Glomerular visceral epithelial cell (primary cell): ENCODE data around the gene PHKA1.
A peak's percentile ranks its signal among the peaks of the same experiment; 100 is the strongest.
"Not testable (repeated sequence)": the region's sequence is repeated elsewhere in the genome, so short reads cannot be mapped to it uniquely, and the experiment has no call there.

Experiments
- DNase-seq: peaks from one replicate; pipeline ENCODE4 v3.0.0-alpha.2; 2016; ENCODE audit errors: extremely low spot score

Gene PHKA1

GRCh38 chrX:72572248-72573157 lies 141.6 kb downstream of the PHKA1 start, which contains the start of gene HDAC8:
TSS of gene HDAC8 (minus strand) at chrX:72572843. CDS start at chrX:72572761, 82 bp downstream.
- DNase-seq, result peak; percentile 72

DNA sequence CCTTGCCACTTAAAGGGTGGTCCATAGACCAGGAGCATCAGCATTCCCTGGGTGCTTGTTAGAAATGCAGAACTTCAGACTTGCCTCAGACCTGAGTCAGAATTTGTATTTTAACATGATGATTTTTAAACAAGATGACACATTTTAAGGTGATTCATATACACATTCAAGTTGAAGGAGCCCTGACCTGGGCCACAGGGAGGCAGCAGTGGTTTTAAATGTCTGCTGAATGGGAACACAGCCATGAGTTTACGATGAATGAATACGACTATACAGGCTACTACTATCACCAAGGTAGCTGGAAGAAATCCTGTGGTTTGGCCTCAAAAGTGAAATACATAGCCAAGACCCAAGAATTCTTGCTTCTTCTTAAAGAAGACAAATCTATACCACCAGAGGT lies 144.3 kb downstream of the PHKA1 start:
- no peak for DNase-seq

DNA sequence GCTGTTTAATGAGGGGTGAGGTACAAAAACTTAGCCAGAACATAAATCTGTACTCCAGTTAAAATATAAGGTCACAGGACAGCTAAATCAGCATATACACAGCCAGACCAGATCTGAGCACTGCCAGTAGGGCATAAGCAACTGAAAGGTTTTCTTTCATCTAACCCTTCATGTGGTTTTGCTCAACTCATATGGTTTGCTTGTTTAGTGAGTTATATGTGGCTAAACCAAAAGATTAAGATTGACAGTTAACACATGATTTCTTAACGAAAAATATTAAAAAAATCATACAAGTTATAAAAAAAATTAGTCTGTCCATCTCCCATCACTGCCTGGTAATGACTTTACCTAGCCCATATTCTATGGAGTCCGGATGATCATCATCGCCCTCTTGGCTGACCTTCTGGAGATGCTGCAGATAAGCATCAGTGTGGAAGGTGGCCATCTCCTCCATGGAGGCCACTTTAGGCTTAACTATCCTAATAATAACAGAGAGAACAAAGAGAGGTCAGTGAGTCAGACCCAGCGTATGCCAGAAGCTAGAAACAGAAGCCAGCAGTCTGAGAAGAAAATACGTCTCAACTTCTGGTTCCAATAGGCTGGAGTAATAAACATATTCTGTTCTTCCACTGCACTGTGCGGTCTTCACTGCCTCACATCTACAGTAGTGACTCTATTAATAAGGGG lies 145.6 kb downstream of the PHKA1 start:
- DNase-seq, result no peak

- DNase-seq, result no peak
These were observed 147.7 kb downstream of the PHKA1 start for GRCh38 chrX:72566448-72566847.

DNA sequence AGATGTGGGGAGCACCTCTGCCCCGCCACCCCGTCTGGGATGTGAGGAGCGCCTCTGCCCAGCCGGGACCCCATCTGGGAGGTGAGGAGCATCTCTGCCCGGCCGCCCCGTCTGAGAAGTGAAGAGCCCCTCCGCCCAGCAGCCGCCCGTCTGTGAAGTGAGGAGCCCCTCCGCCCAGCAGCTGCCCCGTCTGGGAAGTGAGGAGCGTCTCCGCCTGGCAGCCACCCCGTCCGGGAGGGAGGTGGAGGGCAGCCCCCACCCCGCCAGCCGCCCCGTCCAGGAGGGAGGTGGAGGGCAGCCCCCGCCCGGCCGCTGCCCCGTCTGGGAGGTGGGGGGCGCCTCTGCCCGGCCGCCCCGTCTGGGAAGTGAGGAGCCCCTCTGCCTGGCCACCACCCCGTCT lies 154.5 kb downstream of the PHKA1 start:
- DNase-seq, result not testable (repeated sequence)

- DNase-seq, result peak; percentile 21
These were observed 159.5 kb downstream of the PHKA1 start for GRCh38 chrX:72554448-72555140.

- not testable (repeated sequence) for DNase-seq
These were observed 161.7 kb downstream of the PHKA1 start for GRCh38 chrX:72552443-72552842.

GRCh38 chrX:72545990-72546389 lies 168.1 kb downstream of the PHKA1 start:
- DNase-seq, result no peak

GRCh38 chrX:72540318-72540717 lies 173.8 kb downstream of the PHKA1 start:
- DNase-seq, result peak; percentile 0

DNA sequence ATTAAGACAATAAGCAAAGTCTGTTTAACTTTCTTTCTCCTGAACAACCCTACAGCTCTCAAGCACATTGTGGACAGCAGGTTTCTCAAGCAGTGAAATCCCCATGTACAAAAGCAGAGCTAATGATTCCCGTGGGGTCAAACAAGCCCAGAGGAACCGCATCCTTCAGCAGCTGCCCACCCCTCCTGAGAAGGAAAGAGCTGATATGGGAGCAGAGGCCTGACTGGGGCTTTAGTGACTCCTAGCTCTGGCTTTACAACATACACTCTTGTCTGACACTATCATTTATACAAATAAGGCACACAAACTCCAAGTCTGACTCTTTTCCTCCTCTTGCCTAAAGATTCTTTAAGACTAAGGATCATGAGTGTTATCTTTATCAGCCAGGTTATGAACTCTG lies 174.3 kb downstream of the PHKA1 start:
- DNase-seq, result no peak

- DNase-seq, result no peak
These were observed 177.6 kb downstream of the PHKA1 start for GRCh38 chrX:72536542-72536941.

GRCh38 chrX:72532366-72532765 lies 181.7 kb downstream of the PHKA1 start:
- no peak for DNase-seq
